ENCODE data around the gene AGAP1.

AGAP1 gene

DNA sequence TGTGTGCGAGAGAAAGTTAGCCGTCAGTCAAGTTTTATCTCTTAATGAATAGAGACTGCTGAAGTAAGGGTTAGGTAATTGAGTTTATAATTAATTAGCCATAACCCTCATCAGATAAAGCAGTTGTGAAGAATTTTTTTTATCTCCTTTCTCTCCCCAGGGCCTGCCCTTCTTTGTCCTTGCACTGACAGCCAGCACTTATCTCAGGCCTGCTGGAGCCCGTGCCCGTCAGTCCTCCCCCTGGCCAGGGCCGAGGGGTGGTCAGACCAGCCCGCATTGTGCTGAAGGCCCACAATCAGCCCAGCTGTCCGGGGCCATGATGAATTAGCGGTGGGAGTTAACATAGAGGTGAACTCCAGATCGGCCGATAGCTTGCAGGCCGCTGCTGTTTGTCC is 358.7 kb downstream of the AGAP1 start:
- no peak overlapping the region for H3K4me3 ChIP-seq (ENCODE audit: low read depth, low read length)
- DNase-seq, result no peak
- in situ Hi-C loops (cut with HindIII; ENCODE audit: low pct_ligation_motif_present, low sequenced_read_pairs), result no loop called here
- H3K27me3 ChIP-seq (replicated peaks), result no peaks in the 10 kb centered on the region
- TF ChIP-seq CTCF (IDR thresholded peaks at IDR 0.05; ENCODE audit: low read depth, low read length, missing control alignments), result no peak
- H3K27ac ChIP-seq, result no peak overlapping the region
- H3K36me3 ChIP-seq (replicated peaks), result no peaks in the 10 kb centered on the region

DNA sequence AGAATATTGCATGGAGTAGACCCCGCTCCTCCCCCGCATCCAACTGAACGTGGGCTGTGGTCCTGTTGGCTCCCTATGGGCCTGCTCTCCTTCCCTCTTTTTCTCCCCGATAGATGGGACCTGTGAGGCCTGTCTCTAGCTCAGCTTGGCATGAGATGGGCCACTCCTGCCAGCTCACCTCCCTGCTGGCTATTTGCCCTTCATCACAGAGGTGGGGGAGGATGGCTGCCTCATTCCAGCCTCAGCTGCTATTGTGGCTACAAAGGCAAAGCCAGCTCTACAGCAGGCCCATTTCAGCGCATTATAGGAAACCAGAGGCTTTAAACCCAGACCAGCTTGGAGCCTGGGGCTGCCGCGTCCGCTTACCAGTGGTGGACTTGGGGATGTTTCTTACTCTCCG is 360.4 kb downstream of the AGAP1 start:
- in situ Hi-C loops (cut with HindIII; ENCODE audit: low pct_ligation_motif_present, low sequenced_read_pairs), result no loop called here
- TF ChIP-seq CTCF (IDR thresholded peaks at IDR 0.05; ENCODE audit: low read depth, low read length, missing control alignments), result no peak
- H3K27ac ChIP-seq, result no peak overlapping the region
- no peak overlapping the region for H3K4me3 ChIP-seq (ENCODE audit: low read depth, low read length)
- H3K36me3 ChIP-seq (replicated peaks), result no peaks in the 10 kb centered on the region
- no peak for DNase-seq
- H3K27me3 ChIP-seq (replicated peaks), result no peaks in the 10 kb centered on the region

- DNase-seq, result no peak
- TF ChIP-seq CTCF (IDR thresholded peaks at IDR 0.05; ENCODE audit: low read depth, low read length, missing control alignments), result no peak
- in situ Hi-C loops (cut with HindIII; ENCODE audit: low pct_ligation_motif_present, low sequenced_read_pairs), result no loop called here
These were observed 361.2 kb downstream of the AGAP1 start for GRCh38 chr2:235855011-235855410.

GRCh38 chr2:235856151-235856854 is 362.5 kb downstream of the AGAP1 start:
- no peak overlapping the region for H3K4me3 ChIP-seq (ENCODE audit: low read depth, low read length)
- DNase-seq, result no peak
- TF ChIP-seq CTCF (IDR thresholded peaks at IDR 0.05; ENCODE audit: low read depth, low read length, missing control alignments), result no peak
- in situ Hi-C loops (cut with HindIII; ENCODE audit: low pct_ligation_motif_present, low sequenced_read_pairs), result no loop called here
- no peaks in the 10 kb centered on the region for H3K27me3 ChIP-seq (replicated peaks)
- no peak overlapping the region for H3K27ac ChIP-seq
- H3K36me3 ChIP-seq (replicated peaks), result no peaks in the 10 kb centered on the region

More at GRCh38 chr2:235855011-235855410, 361.2 kb downstream of the AGAP1 start:
- no peaks in the 10 kb centered on the region for H3K36me3 ChIP-seq (replicated peaks)
- H3K27ac ChIP-seq, result no peak overlapping the region
- H3K27me3 ChIP-seq (replicated peaks), result no peaks in the 10 kb centered on the region
- H3K4me3 ChIP-seq (ENCODE audit: low read depth, low read length), result no peak overlapping the region

DNA sequence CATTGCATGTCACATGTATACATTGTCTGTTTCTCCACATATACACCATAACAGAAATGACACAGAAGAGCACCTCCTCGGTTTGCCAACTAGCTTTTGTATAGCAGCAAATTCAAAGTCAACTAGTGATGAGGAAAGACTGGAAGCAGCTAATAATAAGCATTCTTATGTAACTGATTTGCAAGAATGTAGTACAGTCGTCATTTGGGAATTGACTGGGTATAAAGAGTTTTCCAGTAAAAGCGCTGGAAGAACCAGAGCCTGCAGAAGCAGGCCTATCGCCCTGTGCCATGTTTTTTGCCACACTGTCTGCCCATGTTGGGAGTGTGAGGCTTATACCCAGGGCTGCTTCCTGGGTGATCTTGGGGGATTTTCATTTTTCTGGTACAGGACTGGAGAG is 363.8 kb downstream of the AGAP1 start:
- no peaks in the 10 kb centered on the region for H3K27me3 ChIP-seq (replicated peaks)
- no peaks in the 10 kb centered on the region for H3K36me3 ChIP-seq (replicated peaks)
- TF ChIP-seq CTCF (IDR thresholded peaks at IDR 0.05; ENCODE audit: low read depth, low read length, missing control alignments), result no peak
- no peak overlapping the region for H3K4me3 ChIP-seq (ENCODE audit: low read depth, low read length)
- in situ Hi-C loops (cut with HindIII; ENCODE audit: low pct_ligation_motif_present, low sequenced_read_pairs), result no loop called here
- H3K27ac ChIP-seq, result no peak overlapping the region
- no peak for DNase-seq

DNA sequence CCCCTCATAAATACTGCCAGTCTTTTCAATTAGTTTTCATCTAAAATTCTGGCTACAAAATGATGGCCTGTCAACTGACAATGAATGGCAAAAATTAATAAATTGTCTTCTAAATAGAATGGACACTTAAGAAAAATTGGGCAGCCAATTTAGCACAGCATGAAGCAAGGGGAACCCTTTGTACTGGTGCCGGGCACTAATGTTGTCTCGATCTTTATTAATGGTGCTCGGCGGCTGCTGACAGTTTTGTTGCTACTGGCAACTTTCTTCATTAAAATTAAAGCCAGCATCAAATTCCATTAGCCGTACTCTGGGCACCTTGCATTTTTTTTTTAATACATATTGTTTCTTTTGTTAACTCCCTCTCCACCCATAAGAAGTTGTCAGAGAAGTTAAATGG is 365.0 kb downstream of the AGAP1 start:
- TF ChIP-seq CTCF (IDR thresholded peaks at IDR 0.05; ENCODE audit: low read depth, low read length, missing control alignments), result no peak
- Histone ChIP-seq H3K4me3 (ENCODE audit: low read depth, low read length) (no peak overlapping the region), H3K36me3 (replicated peaks) (no peaks in the 10 kb centered on the region), H3K27me3 (replicated peaks) (no peaks in the 10 kb centered on the region), H3K27ac (no peak overlapping the region)
- DNase-seq, result no peak
- in situ Hi-C loops (cut with HindIII; ENCODE audit: low pct_ligation_motif_present, low sequenced_read_pairs), result no loop called here

Measured in brain microvascular endothelial cell (primary cell).